HG02970 (cell line): ENCODE data around the gene ZNF407.

ENCODE experiments used
- ATAC-seq: cut with Tn5 transposase; IDR thresholded peaks from one replicate; pipeline ENCODE4 v1.9.1; 2021; ENCODE audit warnings: mild to moderate bottlenecking, moderate library complexity, moderate number of reproducible peaks; ENCODE audit not compliant: unreplicated experiment, low FRiP score

Gene ZNF407

DNA sequence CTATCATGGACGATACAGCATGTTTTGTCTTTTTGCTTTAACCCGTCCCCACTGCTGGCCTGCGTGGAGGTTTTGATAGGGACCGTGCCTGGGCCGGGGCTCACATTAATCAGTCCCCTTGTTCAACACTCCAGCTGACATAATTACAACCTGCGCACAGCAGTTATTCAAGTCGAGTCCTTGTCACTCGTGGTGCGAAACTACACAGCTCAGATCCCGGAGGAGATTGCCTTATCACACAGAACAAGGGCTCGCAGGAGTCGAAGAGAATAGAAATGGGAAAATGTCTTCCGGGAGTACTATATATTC is 304.4 kb downstream of the ZNF407 start:
- ATAC-seq, result no peak

DNA sequence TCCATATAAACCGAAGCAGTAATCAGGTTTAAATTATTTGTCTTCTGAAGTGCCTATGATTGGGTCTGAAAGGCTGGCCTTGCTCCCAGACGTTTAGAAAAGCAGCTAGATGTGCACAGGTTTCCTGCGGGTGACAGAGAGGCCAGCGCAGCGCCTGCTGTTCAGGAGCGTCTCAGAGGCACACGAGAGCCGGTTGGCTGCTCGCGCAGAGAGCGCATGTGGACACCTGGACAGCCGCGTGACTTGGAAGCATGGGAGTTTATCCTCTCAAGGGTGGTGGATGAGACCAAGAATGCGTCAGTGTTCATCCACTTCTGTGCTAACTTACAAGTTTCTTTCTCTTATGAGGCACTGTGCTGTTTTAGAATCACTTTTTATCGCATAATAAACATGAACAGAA is 307.6 kb downstream of the ZNF407 start:
- ATAC-seq, result no peak

DNA sequence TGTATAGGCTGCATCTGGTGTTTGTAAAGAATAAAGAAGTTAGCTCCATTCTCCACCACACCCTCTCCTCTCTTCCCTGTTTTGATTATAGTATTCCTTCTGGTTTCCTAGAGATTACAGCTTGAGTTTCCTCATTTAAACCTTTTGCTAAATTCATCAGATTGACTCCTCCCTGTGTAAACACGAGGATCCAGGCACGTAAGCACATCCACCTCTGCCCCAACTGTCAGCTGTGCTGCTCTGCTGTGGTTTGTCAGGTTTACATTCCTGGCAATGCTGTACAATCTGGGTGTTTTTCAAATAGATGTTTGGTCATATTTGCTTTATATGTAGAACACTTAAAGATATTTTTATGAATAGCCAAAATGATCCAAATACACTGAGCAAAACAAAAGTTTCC is 308.5 kb downstream of the ZNF407 start:
- ATAC-seq, result no peak

DNA sequence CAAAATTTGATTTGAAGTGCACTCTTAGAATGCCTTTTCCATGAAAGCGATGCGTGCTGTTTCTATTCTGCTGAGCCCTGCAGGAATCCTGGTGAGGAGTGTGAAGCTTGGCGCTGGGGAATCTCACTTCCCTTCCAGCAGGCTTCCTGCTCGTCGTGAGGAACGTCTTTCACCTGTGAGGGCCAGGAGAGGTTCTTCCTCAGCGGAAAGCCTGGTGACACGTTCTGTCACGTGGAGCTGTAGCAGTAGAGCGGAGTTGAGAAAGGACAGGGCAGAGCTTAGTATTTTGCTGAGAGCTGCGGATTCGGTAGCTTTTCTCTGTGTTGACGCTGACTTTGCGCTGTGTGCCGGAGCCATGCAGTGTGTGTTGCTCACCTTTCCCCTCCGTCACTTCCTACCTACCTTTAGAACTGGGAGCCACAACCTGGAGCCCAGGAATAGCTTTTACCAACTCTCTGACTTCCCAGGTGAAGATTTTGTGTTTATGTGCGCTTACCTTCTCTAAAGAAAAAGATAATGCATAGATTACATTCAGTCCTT is 316.5 kb downstream of the ZNF407 start:
- no peak for ATAC-seq

DNA sequence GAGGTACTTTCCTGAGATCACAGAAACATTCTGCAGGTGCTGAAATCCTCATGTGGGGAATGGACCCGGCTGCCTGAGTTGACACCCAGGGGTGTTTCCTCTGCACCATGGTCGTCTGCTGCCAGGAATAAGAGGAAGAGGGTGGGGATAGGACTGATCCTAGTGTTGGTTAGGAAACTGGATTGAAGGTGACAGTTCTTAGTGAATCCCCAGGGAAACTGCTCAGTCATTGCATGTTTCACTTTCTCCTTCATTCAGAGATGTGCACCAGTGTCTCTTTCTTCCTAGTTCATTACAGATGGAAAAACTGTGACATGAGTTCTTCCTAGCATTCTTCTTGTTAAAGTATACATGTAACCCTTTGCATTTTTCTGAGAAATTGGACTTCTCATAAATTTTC is 317.0 kb downstream of the ZNF407 start:
- no peak for ATAC-seq

DNA sequence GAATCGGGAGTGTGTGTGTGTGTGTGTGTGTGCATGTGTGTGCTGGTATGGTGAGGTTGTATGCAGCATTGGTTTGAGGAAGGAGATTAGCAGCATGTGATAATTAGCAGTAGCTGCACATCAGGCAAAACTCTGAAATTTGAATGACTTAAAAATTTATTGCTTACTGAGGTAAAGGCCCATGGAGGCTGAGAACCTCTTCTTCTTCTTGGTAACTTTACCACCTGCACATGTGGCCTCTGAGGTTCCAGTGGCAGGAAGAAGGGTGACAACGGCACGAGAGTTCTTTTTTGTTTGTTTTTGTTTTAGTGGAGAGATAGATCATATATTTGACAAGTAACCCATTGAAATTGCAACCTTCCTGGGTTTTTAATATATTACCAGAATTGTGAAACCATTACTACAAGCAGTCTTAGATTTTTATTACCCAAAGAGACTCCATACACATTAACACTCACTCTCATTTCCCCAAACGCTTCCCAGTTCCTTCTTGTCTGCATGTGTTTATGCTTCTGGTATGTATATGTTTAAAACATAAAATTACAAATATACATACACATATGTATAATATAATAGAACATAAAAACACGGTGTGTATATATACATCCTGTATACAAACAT is 319.2 kb downstream of the ZNF407 start:
- no peak for ATAC-seq

- ATAC-seq, result no peak
Observed at GRCh38 chr18:74918276-74918790, 320.7 kb downstream of the ZNF407 start.

GRCh38 chr18:74921057-74921820 is 323.6 kb downstream of the ZNF407 start:
- ATAC-seq, result no peak

DNA sequence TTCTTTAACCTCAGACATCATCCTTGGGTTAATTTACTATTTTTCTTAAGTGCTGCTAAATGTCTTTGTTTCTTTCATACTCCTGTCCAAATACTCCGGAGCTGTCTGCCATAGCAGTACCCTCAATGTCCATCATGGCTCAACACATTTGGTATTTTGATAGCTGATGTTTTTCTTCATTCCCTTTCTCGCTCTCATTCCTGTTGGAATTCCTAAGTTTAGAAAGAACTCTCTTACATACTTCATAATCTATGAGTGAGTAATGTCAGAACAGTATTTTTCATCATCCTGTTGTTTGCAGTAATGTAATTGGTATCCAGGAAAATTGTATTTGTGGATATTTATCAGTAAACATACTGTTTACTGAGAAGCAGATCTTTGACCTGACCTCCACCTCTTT is 328.4 kb downstream of the ZNF407 start:
- no peak for ATAC-seq

DNA sequence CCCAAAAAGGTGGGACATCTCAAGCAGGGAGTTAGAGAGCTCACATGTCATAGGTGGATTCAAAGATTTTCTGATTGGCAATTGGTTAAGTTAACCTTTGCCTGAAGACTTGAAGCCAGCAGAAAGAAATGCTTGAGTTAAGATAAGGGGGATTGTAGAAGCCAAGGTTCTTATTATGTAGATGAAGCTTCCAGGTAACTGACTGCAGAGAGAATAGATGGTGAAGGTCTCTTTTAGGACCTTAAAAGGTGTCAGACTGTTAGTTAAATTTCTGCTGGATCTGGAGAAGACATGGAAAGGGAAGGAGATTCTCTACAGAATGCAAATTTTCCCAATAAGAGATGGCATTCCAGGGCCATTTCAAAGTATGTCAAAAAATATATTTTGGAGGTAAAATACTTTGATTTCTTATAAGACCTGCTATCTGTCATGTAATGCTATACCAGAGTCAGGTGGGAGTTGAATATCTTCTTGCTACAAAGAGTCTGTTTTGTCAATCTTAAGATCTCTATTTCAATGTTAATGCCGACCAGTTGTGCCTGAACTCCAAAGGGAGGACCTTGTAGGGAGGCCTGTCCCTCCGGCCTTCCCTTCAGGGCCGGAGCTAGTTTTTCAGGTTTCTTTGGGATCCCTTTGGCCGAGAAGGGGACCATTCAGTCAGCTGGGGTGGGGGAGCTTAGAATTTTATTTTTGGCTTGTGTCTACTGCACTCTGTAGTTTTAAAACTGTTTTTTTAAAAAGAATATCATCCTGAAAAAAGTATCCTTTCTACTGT is 330.7 kb downstream of the ZNF407 start:
- no peak for ATAC-seq

- ATAC-seq, result no peak
Observed at GRCh38 chr18:74929110-74929509, 331.4 kb downstream of the ZNF407 start.

- no peak for ATAC-seq
Observed at GRCh38 chr18:74930616-74931015, 332.9 kb downstream of the ZNF407 start.

DNA sequence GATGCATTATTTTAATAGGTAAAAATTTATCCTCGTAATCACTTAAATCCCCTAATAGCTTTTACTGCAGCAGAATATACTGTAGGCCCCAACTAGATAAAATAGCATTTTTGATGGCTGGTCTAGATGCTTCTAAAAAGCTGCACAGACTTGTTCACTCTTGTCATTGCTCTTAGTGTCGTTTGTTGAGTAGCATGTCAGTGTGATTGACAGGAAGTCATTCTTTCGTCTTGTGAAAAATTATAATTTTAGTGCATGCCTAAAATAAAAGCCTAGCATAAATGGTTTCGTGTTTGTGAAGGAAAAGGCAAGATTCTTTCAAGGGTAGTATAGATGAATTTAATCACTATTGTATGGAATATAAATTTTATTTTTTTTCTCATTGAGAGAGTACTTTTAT is 336.3 kb downstream of the ZNF407 start:
- no peak for ATAC-seq

DNA sequence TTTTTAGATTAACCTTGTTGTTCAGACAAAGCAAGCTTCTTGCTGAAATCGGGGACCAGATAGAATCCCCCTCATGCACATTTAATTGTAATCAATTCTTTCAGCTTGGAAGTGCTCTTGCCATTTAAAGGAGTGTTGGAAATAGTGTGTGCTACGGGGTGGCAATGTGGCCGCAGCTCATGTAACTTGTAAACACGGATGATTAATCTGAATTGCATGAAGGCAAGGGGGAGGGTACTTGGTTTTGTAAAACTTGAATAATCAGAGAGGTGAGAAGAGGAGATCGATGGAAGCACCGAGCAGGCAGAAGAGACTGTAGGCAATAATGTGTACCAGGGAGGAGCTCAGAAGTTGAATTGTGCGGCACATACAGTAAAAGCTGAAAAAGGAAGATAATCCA is 337.8 kb downstream of the ZNF407 start:
- no peak for ATAC-seq

GRCh38 chr18:74936343-74936742 is 338.7 kb downstream of the ZNF407 start:
- ATAC-seq, result no peak

- no peak for ATAC-seq
Observed at GRCh38 chr18:74937291-74937690, 339.6 kb downstream of the ZNF407 start.

GRCh38 chr18:74940856-74941255 is 343.2 kb downstream of the ZNF407 start:
- ATAC-seq, result no peak

DNA sequence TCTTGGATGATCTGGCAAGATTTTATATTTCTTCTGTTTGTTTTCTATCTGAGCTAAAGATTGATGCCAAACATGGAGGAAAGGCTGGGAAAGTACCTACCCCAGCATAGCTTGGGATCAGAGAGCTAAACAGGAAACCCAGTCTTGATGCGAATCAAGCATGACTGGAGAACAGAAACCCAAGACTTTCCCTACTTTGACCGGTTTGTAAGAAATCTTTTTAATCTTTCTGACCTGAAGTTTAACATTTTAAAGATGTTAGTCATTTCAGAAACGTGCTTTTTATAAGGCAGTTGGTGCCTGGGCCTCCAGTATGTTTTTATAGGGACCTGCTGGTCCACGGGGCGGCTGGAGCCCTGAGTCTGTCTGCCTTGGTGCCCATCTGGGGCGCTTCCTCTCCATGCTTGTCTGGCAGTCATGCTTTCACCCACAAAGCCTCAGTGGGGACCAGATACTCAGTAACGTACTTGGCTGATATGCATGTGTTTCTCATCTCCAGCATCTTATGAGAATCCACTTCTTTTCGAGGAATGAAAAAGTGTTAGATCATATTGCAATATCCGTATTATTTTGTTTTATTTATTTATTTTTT is 344.7 kb downstream of the ZNF407 start:
- ATAC-seq, result no peak

GRCh38 chr18:74944676-74945075 is 347.0 kb downstream of the ZNF407 start:
- no peak for ATAC-seq

DNA sequence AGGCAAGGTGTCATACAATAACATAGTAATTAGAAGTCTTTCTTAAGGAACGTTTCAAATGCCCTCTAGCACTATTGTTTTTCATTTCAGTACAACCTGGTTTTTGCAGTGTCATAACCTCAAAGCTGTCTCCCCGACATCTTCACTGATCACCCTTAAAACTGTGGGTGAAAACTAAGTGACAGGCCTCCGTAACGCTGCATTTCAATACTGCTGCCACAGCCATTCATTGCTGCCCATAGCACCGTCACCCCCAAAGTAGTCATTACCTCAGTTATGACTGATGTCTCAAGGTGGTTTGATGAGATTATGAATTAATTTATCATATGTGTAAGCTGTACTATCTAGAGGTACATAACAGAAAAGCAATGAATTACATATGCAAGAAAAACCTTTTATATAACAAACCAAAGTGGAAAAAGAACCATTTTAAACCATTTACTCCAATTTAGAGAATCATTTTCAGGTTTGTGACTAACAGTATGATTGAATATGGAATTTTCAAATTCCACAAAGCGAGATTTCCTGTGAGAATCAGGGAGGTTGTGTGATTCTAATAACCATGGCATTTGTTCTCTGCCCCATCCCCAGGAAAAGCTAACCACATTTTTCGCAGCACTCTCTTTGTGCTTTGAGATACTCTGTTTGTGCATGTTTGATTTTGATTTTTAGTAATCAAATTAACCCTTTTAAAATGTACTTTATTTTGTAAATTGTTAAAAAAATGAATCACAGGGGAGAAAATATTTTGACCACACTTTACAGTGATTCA is 348.3 kb downstream of the ZNF407 start:
- ATAC-seq, result no peak
